Measurements from ENCODE around the gene FBXO11.
"Not testable (repeated sequence)": the region's sequence is repeated elsewhere in the genome, so short reads cannot be mapped to it uniquely, and the experiment has no call there.

FBXO11 gene

GRCh38 chr2:47897883-47898731 is 8.2 kb downstream of the FBXO11 start:
- DNase-seq, result no peak

- not testable (repeated sequence) for DNase-seq
These were observed 9.0 kb downstream of the FBXO11 start for GRCh38 chr2:47897191-47897882.

- DNase-seq, result no peak
These were observed 9.8 kb downstream of the FBXO11 start for GRCh38 chr2:47896450-47896968.

GRCh38 chr2:47893771-47894170 is 12.5 kb downstream of the FBXO11 start:
- no peak for DNase-seq

GRCh38 chr2:47892338-47892730 is 14.0 kb downstream of the FBXO11 start:
- DNase-seq, result no peak

GRCh38 chr2:47891369-47892337 is 14.6 kb downstream of the FBXO11 start:
- no peak for DNase-seq

GRCh38 chr2:47890711-47891368 is 15.5 kb downstream of the FBXO11 start:
- no peak for DNase-seq

- no peak for DNase-seq
These were observed 17.6 kb downstream of the FBXO11 start for GRCh38 chr2:47888581-47889280.

- no peak for DNase-seq
These were observed 29.4 kb downstream of the FBXO11 start for GRCh38 chr2:47876912-47877311.

- no peak for DNase-seq
These were observed 33.4 kb downstream of the FBXO11 start for GRCh38 chr2:47872941-47873340.

- no peak for DNase-seq
These were observed 35.4 kb downstream of the FBXO11 start for GRCh38 chr2:47870641-47871540.

- no peak for DNase-seq
These were observed 36.3 kb downstream of the FBXO11 start for GRCh38 chr2:47869859-47870595.

GRCh38 chr2:47868611-47869352 is 37.5 kb downstream of the FBXO11 start:
- no peak for DNase-seq

GRCh38 chr2:47867205-47867604 is 39.1 kb downstream of the FBXO11 start:
- DNase-seq, result no peak

GRCh38 chr2:47864566-47864965 is 41.7 kb downstream of the FBXO11 start:
- no peak for DNase-seq

- DNase-seq, result no peak
These were observed 43.3 kb downstream of the FBXO11 start for GRCh38 chr2:47862949-47863348.

GRCh38 chr2:47853067-47853777 is 53.1 kb downstream of the FBXO11 start:
- DNase-seq, result not testable (repeated sequence)

- DNase-seq, result no peak
These were observed 56.1 kb downstream of the FBXO11 start for GRCh38 chr2:47850198-47850597.

All from NCI-H2107 (cell line).